Measurements from ENCODE around the gene KIAA1586. TPM values are rescaled to one million over a fixed set of nuclear protein-coding genes. Genes with fewer than 3 reads are reported as not detected.
A peak's percentile ranks its signal among the peaks of the same experiment; 100 is the strongest.

KIAA1586 gene
- total and polyA plus RNA-seq, 5 donors from 2014 or later, result 7.4 to 19.2 (median 7.6) TPM

DNA sequence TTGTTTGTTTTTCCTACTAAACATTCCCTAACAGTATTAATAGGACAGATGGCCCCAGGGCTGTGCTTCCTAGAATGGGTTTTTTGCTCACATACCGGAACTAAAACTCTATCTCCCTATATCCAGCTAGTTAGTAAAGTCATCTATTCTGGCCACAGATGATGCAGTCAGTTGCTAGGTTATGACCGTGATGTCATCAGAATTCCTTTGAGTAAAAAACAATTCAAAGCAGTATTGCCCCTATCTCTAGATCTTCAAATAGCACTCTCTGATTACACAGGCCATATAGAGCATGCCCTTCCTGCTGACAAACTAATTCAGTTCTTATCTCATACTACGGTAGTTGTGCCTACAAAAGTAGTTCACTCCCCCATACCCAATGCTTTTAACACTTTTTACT is 25.6 kb downstream of the KIAA1586 start:
- no peaks in the 10 kb centered on the region for H3K9me3 Mint-ChIP-seq
- no peaks in the 10 kb centered on the region for H3K9me3 ChIP-seq (ENCODE audit: control insufficient read depth in 2 of 2, low read length in 2 of 2)
- H3K27me3 Mint-ChIP-seq, result no peaks in the 10 kb centered on the region
- H3K27ac Mint-ChIP-seq, result no peak overlapping the region
- no peak overlapping the region for H3K4me3 ChIP-seq (ENCODE audit: low read depth, low read length)
- H3K27ac ChIP-seq (ENCODE audit: insufficient read depth, low read length, poor library complexity, severe bottlenecking), result no peak overlapping the region
- ATAC-seq (ENCODE audit: low read depth in 2 of 2), result no peak
- DNase-seq, result no peak
- peaks cover 13% of the 10 kb centered on the region for H3K36me3 Mint-ChIP-seq
- H3K4me1 ChIP-seq (ENCODE audit: control insufficient read depth, insufficient read depth, low read length, poor library complexity, severe bottlenecking), result no peaks in the 10 kb centered on the region
- H3K27me3 ChIP-seq (ENCODE audit: control insufficient read depth, insufficient read depth, low read length), result no peaks in the 10 kb centered on the region
- H3K4me3 Mint-ChIP-seq, result no peak overlapping the region
- H3K36me3 ChIP-seq (ENCODE audit: control insufficient read depth, insufficient read depth, low read length), result no peaks in the 10 kb centered on the region
- no peaks in the 10 kb centered on the region for H3K4me1 Mint-ChIP-seq

DNA sequence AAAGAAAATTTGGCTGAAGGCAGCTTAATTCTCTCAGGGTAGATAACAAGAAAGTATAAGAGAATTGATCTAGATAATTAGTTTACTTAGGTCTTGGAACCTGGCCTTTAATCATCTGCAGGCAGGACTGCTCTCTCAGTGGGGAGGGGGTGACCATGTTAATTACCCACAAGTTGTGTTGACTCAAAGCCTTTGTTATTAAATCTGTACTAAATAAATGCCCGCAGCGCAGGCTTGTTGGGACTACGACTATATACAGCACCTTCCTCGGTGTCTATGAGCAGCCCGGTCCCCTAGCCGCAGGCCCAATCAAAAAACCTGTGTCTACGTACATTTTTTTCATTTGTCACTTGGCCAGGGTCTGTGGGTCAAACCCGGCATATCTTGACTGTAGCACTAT is 27.9 kb downstream of the KIAA1586 start:
- Histone ChIP-seq H3K36me3 (ENCODE audit: control insufficient read depth, insufficient read depth, low read length) (no peaks in the 10 kb centered on the region), H3K9me3 (ENCODE audit: control insufficient read depth in 2 of 2, low read length in 2 of 2) (no peaks in the 10 kb centered on the region), H3K27me3 (ENCODE audit: control insufficient read depth, insufficient read depth, low read length) (no peaks in the 10 kb centered on the region), H3K4me3 (ENCODE audit: low read depth, low read length) (no peak overlapping the region), H3K27ac (ENCODE audit: insufficient read depth, low read length, poor library complexity, severe bottlenecking) (no peak overlapping the region), H3K4me1 (ENCODE audit: control insufficient read depth, insufficient read depth, low read length, poor library complexity, severe bottlenecking) (no peaks in the 10 kb centered on the region)
- ATAC-seq (ENCODE audit: low read depth in 2 of 2) (no peak), DNase-seq (no peak)
- Mint-ChIP-seq H3K4me1 (peaks cover 0 to 4% (median 0%) of the 10 kb centered on the region in 4 donors), H3K36me3 (peaks cover 9% of the 10 kb centered on the region), H3K9me3 (no peaks in the 10 kb centered on the region), H3K27me3 (no peaks in the 10 kb centered on the region), H3K27ac (no peak overlapping the region), H3K4me3 (no peak overlapping the region)

DNA sequence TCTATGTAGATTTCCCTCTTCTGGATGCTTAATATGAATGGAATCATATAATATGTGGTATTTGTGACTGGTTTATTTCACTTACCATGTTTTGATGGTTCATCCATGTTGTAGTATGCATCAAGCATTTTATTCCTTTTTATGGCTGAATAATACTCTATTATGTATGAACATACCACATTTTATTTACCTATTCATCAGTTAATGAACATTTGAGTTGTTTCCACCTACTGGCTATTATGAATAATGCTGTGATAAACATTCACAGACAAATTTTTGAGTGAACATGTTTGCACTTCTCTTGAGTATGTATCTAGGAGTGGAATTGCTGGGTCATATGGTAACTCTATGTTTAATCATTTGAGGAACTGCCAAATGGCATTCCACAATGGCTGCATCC is 28.6 kb downstream of the KIAA1586 start:
- H3K27me3 Mint-ChIP-seq, result no peaks in the 10 kb centered on the region
- no peak overlapping the region for H3K4me3 Mint-ChIP-seq
- no peak overlapping the region for H3K27ac ChIP-seq (ENCODE audit: insufficient read depth, low read length, poor library complexity, severe bottlenecking)
- no peak overlapping the region for H3K27ac Mint-ChIP-seq
- DNase-seq (no peak), ATAC-seq (ENCODE audit: low read depth in 2 of 2) (no peak)
- peaks cover 2 to 3% of the 10 kb centered on the region in 2 experiments for H3K9me3 ChIP-seq (ENCODE audit: control insufficient read depth in 2 of 2, low read length in 2 of 2)
- peaks cover 0 to 2% (median 0%) of the 10 kb centered on the region in 7 donors for H3K9me3 Mint-ChIP-seq
- H3K4me1 ChIP-seq (ENCODE audit: control insufficient read depth, insufficient read depth, low read length, poor library complexity, severe bottlenecking), result no peaks in the 10 kb centered on the region
- no peaks in the 10 kb centered on the region for H3K27me3 ChIP-seq (ENCODE audit: control insufficient read depth, insufficient read depth, low read length)
- H3K4me1 Mint-ChIP-seq, result peaks cover 0 to 4% (median 0%) of the 10 kb centered on the region in 4 donors
- peaks cover 9% of the 10 kb centered on the region for H3K36me3 Mint-ChIP-seq
- no peak overlapping the region for H3K4me3 ChIP-seq (ENCODE audit: low read depth, low read length)
- H3K36me3 ChIP-seq (ENCODE audit: control insufficient read depth, insufficient read depth, low read length), result no peaks in the 10 kb centered on the region

DNA sequence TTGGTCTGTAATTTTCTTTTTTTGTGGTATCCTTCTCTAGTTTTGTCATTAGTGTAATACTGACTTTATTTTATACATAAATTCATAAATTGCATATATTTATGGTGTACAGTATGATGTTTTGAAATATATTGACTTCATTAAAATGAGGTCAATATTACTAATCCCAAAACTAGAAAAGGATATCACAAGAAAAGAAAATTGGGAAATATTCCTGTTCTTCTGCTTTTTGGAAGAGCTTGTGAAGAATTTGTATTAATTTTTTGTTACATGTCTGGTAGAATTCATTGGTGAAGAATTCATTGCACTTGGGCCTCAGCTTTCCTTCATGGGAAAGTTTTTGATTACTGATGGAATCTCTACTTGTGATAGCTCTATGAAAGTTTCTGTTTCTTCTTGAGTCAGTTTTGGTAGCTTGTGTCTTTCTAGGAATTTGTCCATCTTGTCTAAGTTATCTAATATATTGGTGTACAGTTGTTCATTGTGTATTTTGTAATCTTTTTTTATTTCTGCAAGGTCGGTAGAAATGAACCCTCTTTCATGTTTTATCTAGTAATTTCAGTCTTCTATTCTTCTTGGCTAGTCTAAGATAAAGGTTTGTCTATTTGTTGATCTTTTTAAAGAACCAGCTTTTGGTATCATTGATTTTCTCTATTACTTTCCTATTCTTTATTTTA is 32.2 kb downstream of the KIAA1586 start:
- no peak overlapping the region for H3K27ac Mint-ChIP-seq
- H3K4me1 Mint-ChIP-seq, result peaks cover 0 to 7% (median 0%) of the 10 kb centered on the region in 4 donors
- H3K9me3 ChIP-seq (ENCODE audit: control insufficient read depth in 2 of 2, low read length in 2 of 2), result peaks cover 2 to 3% of the 10 kb centered on the region in 2 experiments
- ATAC-seq (ENCODE audit: low read depth in 2 of 2) (no peak), DNase-seq (no peak)
- no peak overlapping the region for H3K4me3 Mint-ChIP-seq
- H3K4me3 ChIP-seq (ENCODE audit: low read depth, low read length), result no peak overlapping the region
- peaks cover 0 to 8% (median 1%) of the 10 kb centered on the region in 7 donors for H3K9me3 Mint-ChIP-seq
- peaks cover 13% of the 10 kb centered on the region for H3K36me3 Mint-ChIP-seq
- no peak overlapping the region for H3K27ac ChIP-seq (ENCODE audit: insufficient read depth, low read length, poor library complexity, severe bottlenecking)
- H3K4me1 ChIP-seq (ENCODE audit: control insufficient read depth, insufficient read depth, low read length, poor library complexity, severe bottlenecking), result no peaks in the 10 kb centered on the region
- H3K27me3 ChIP-seq (ENCODE audit: control insufficient read depth, insufficient read depth, low read length), result no peaks in the 10 kb centered on the region
- no peaks in the 10 kb centered on the region for H3K27me3 Mint-ChIP-seq
- no peaks in the 10 kb centered on the region for H3K36me3 ChIP-seq (ENCODE audit: control insufficient read depth, insufficient read depth, low read length)

DNA sequence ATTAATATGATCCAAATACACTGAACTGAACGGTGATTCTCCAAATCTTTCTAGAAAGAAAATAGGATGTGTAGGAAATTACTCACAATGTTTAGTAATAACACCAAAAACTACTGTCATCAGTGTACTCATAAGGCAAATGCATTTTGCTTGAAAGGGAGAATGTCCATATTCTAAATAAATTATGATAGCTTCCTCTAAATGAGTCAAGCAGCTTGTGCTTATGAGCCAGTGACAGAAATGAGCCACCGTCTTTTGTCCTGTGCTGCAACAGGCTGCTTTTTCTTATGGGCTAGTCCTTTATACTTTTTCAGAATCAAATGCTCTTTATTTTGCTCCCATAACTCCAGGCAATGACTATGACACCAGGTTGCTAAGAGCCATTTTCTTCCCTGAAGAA is 39.0 kb downstream of the KIAA1586 start:
- peaks cover 4 to 12% (median 7%) of the 10 kb centered on the region in 4 donors for H3K4me1 Mint-ChIP-seq
- Histone ChIP-seq H3K36me3 (ENCODE audit: control insufficient read depth, insufficient read depth, low read length) (no peaks in the 10 kb centered on the region), H3K4me3 (ENCODE audit: low read depth, low read length) (no peak overlapping the region), H3K9me3 (ENCODE audit: control insufficient read depth in 2 of 2, low read length in 2 of 2) (no peaks in the 10 kb centered on the region), H3K27ac (ENCODE audit: insufficient read depth, low read length, poor library complexity, severe bottlenecking) (no peak overlapping the region), H3K27me3 (ENCODE audit: control insufficient read depth, insufficient read depth, low read length) (no peaks in the 10 kb centered on the region), H3K4me1 (ENCODE audit: control insufficient read depth, insufficient read depth, low read length, poor library complexity, severe bottlenecking) (peaks cover 7% of the 10 kb centered on the region)
- no peak for DNase-seq
- H3K36me3 Mint-ChIP-seq, result peaks cover 3% of the 10 kb centered on the region
- peaks cover 0 to 2% (median 1%) of the 10 kb centered on the region in 7 donors for H3K9me3 Mint-ChIP-seq
- H3K27me3 Mint-ChIP-seq, result no peaks in the 10 kb centered on the region
- ATAC-seq (ENCODE audit: low read depth in 2 of 2), result no peak
- no peak overlapping the region for H3K4me3 Mint-ChIP-seq
- no peak overlapping the region for H3K27ac Mint-ChIP-seq

DNA sequence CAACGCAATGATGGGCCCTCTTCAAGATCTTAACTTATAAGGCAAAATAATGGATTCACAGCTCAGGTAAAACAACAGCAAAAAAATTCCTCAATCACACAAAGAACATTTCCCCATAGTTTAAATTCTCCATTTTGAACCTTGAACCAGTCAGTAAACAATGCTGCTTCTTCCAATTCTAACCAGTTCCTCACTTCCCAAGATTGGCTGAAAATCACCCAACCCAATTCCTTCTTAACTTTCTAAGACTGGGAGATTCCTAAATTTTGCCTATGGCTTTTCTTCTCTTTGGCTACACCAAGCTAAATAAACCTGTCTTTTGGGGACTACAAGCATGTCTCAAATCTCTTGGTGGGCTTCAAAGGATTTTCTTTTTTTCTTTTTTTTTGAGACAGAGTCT is 40.4 kb downstream of the KIAA1586 start:
- no peak for ATAC-seq (ENCODE audit: low read depth in 2 of 2)

DNA sequence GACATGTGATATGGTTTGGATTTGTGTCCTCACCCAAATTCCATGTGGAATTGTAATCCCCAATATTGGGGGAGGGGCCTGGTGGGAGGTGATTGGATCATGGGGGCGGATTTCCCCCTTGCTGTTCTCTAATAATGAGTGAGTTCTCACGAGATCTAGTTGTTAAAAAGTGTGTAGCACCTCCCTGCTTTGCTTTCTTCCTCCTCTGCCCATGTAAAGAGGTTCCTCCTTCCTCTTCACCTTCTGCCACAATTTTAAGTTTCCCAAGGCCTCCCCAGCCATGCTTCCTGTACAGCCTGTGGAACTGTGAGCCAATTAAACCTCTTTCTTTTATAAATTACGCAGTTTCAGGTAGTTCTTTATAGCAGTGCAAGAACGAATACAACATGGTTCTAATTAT is 41.4 kb downstream of the KIAA1586 start:
- Mint-ChIP-seq H3K4me1 (peaks cover 16 to 31% (median 20%) of the 10 kb centered on the region in 4 donors), H3K27me3 (no peaks in the 10 kb centered on the region), H3K27ac (no peak overlapping the region), H3K9me3 (peaks cover 0 to 2% (median 0%) of the 10 kb centered on the region in 7 donors), H3K4me3 (no peak overlapping the region), H3K36me3 (peaks cover 3% of the 10 kb centered on the region)
- DNase-seq (no peak), ATAC-seq (ENCODE audit: low read depth in 2 of 2) (no peak)
- Histone ChIP-seq H3K27ac (ENCODE audit: insufficient read depth, low read length, poor library complexity, severe bottlenecking) (no peak overlapping the region), H3K4me1 (ENCODE audit: control insufficient read depth, insufficient read depth, low read length, poor library complexity, severe bottlenecking) (peaks cover 23% of the 10 kb centered on the region), H3K27me3 (ENCODE audit: control insufficient read depth, insufficient read depth, low read length) (no peaks in the 10 kb centered on the region), H3K36me3 (ENCODE audit: control insufficient read depth, insufficient read depth, low read length) (peaks cover 3% of the 10 kb centered on the region), H3K9me3 (ENCODE audit: control insufficient read depth in 2 of 2, low read length in 2 of 2) (no peaks in the 10 kb centered on the region), H3K4me3 (ENCODE audit: low read depth, low read length) (no peak overlapping the region)

More for the DNA sequence above, 40.4 kb downstream of the KIAA1586 start:
- Mint-ChIP-seq H3K4me1 (peaks cover 9 to 20% (median 11%) of the 10 kb centered on the region in 4 donors), H3K36me3 (peaks cover 3% of the 10 kb centered on the region), H3K27me3 (no peaks in the 10 kb centered on the region), H3K4me3 (peak overlapping the region in 1 of 4 donors; percentile 10), H3K9me3 (peaks cover 0 to 2% (median 0%) of the 10 kb centered on the region in 7 donors), H3K27ac (peak overlapping the region in 1 of 3 donors; percentile 20)
- no peak overlapping the region for H3K4me3 ChIP-seq (ENCODE audit: low read depth, low read length)
- peaks cover 12% of the 10 kb centered on the region for H3K4me1 ChIP-seq (ENCODE audit: control insufficient read depth, insufficient read depth, low read length, poor library complexity, severe bottlenecking)
- no peak for DNase-seq
- H3K27ac ChIP-seq (ENCODE audit: insufficient read depth, low read length, poor library complexity, severe bottlenecking), result no peak overlapping the region
- H3K9me3 ChIP-seq (ENCODE audit: control insufficient read depth in 2 of 2, low read length in 2 of 2), result no peaks in the 10 kb centered on the region
- no peaks in the 10 kb centered on the region for H3K36me3 ChIP-seq (ENCODE audit: control insufficient read depth, insufficient read depth, low read length)
- H3K27me3 ChIP-seq (ENCODE audit: control insufficient read depth, insufficient read depth, low read length), result no peaks in the 10 kb centered on the region

DNA sequence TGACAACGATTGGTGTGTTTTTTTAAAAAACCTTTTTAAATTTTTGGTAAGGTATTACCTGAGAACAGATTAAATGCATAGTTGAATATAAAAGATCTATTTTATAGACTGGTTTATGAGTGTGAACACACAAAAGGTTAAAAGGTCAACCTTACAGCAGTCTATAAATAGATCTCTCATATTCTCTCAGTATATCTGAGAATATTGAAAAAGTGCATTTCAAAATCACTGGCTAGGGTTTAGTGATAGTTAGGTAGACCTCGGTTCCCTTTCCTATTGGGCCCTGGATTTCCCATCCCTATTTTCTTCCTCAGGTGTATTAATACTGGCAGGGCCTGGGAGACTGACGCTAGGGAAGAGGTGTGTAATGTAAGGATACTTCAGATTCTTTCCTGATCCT is 42.8 kb downstream of the KIAA1586 start:
- ATAC-seq (ENCODE audit: low read depth in 2 of 2) (no peak), DNase-seq (no peak)

More for the DNA sequence above, 42.8 kb downstream of the KIAA1586 start:
- no peaks in the 10 kb centered on the region for H3K9me3 ChIP-seq (ENCODE audit: control insufficient read depth in 2 of 2, low read length in 2 of 2)
- Mint-ChIP-seq H3K4me1 (peaks cover 24 to 41% (median 30%) of the 10 kb centered on the region in 4 donors), H3K9me3 (peaks cover 0 to 2% (median 0%) of the 10 kb centered on the region in 7 donors), H3K4me3 (peak overlapping the region; percentile 88 to 96 (median 90)), H3K36me3 (peaks cover 9% of the 10 kb centered on the region), H3K27ac (peak overlapping the region in 2 of 3 donors; percentile 89 to 92), H3K27me3 (no peaks in the 10 kb centered on the region)
- H3K27ac ChIP-seq (ENCODE audit: insufficient read depth, low read length, poor library complexity, severe bottlenecking), result peak overlapping the region; percentile 76
- peaks cover 33% of the 10 kb centered on the region for H3K4me1 ChIP-seq (ENCODE audit: control insufficient read depth, insufficient read depth, low read length, poor library complexity, severe bottlenecking)
- H3K4me3 ChIP-seq (ENCODE audit: low read depth, low read length), result peak overlapping the region; percentile 92
- peaks cover 6% of the 10 kb centered on the region for H3K36me3 ChIP-seq (ENCODE audit: control insufficient read depth, insufficient read depth, low read length)
- H3K27me3 ChIP-seq (ENCODE audit: control insufficient read depth, insufficient read depth, low read length), result no peaks in the 10 kb centered on the region
